Myometrial cell (primary cell): ENCODE measurements around the gene MRPL32. TPM values are rescaled to one million over a fixed set of nuclear protein-coding genes. Genes with fewer than 3 reads are reported as not detected.

Source experiments
- total RNA-seq: library from RNA; depleted of rRNA; stranded (reverse); fragments of >200 nt; gene quantifications from 2 replicates; pipeline ENCODE4 v1.2.3, GENCODE V29; 2015

Gene MRPL32
- 68.6 and 71.2 TPM in 2 replicates for total RNA-seq

DNA sequence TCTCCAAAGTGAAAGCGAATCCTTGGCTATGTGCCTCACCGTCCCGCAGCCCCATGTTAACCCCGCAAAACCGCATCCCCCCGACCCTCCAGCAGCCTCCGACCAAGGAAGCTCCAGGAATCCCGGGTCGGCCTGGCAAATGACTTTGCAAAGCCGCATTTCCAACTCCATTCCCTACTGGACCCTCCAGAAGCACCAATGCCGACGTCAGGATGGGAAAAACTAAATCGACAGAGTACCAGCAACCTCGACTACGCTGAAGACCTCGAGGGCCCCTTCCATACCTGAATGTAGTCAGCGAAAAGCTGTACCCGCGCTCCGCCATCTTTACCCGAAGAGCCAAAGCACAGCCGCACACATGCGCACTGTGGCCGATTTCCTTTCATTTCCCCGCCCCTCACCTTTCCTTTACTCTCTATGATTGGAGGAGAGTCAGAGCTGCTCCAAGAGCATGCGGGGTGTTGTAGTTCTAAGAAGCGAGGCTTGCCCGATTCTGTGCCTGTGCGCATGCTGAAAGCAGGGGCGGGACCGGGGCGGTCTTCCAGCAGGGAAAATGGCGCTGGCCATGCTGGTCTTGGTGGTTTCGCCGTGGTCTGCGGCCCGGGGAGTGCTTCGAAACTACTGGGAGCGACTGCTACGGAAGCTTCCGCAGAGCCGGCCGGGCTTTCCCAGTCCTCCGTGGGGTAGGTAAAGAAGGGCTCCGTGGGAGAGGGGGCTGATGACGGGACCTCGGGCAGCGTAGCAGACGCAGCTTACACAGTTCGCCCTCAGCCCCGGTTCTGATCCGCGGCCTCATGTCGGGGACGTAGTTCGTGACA, at the start of gene MRPL32, which contains the start of gene PSMA2:
Gene MRPL32 (plus strand): TSS at position 543 of the 818 bp plus-strand sequence. CDS start 11 bp downstream, at position 554.
Gene PSMA2 (minus strand): TSS at position 341 of the 818 bp plus-strand sequence. CDS start 16 bp downstream, at position 325.

GRCh38 chr7:42911454-42912447, 20.4 kb upstream of the MRPL32 start, which contains the start of gene C7orf25:
C7orf25 (minus strand) TSS chr7:42912070; CDS start chr7:42910900, 1,170 bp downstream.

Other genes with a start within 250 kb of the MRPL32 start
- gene C7orf25, start 20.3 kb upstream of the MRPL32 start, total RNA-seq, result 3.5 and 10.3 TPM in 2 replicates
- gene PSMA2, start 202 bp upstream of the MRPL32 start, total RNA-seq, result 123 and 158 TPM in 2 replicates
- gene HECW1, start 180.3 kb downstream of the MRPL32 start, total RNA-seq, result under 0.01 and 1.9 TPM in 2 replicates